ENCODE results near the gene METAP2. TPM values are rescaled to one million over a fixed set of nuclear protein-coding genes. Genes with fewer than 3 reads are reported as not detected.
A peak's percentile ranks its signal among the peaks of the same experiment; 100 is the strongest.

Gene METAP2
- total RNA-seq, 1 experiment from 2014 or later: 127 TPM

DNA sequence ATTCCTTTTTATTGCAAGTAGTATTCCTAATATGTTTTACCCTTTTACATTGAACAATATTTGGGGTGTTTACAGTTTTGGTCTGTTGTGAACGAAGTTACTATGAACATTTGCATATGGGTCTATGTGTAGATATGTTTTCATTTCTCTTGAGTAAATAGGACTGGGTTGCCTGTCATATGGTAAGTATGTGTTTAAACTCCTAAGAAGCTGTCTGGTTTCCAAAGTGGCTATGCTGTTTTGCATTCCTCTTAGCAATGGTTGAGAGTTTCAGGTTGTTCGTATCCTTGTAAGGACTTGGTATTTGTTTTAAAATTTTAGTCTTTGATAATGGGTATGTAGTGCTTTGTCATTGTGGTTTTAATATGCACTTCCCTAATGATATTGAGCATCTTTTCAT is 6.3 kb downstream of the METAP2 start:
- Histone ChIP-seq H3K36me3 (ENCODE audit: control insufficient read depth in 1 of 2, insufficient read depth in 2 of 2, low read length in 2 of 2) (peaks cover 22 to 41% of the 10 kb centered on the region in 2 experiments), H4K20me1 (ENCODE audit: insufficient read depth) (peaks cover 20% of the 10 kb centered on the region; the same call in 1 of the 2 replicates), H3K27me3 (ENCODE audit: insufficient read depth, low read length) (no peaks in the 10 kb centered on the region), H3K4me1 (ENCODE audit: control insufficient read depth in 1 of 2, insufficient read depth in 2 of 2, low read length in 2 of 2) (peaks cover 6 to 8% of the 10 kb centered on the region in 2 experiments), H3K9me3 (ENCODE audit: control insufficient read depth in 1 of 2, insufficient read depth in 1 of 2, low read depth in 1 of 2, low read length in 2 of 2) (no peaks in the 10 kb centered on the region), H3K4me3 (replicated peaks in 1 of 2; ENCODE audit: low read depth in 1 of 2, low read length in 2 of 2) (no peak overlapping the region), H3K27ac (ENCODE audit: low read depth, low read length) (no peak overlapping the region), H2AFZ (ENCODE audit: low read depth, low read length, poor library complexity, severe bottlenecking) (no peak overlapping the region), H3K9ac (ENCODE audit: low read length) (no peak overlapping the region), H3K9me2 (ENCODE audit: insufficient read depth) (no peaks in the 10 kb centered on the region), H3K79me2 (ENCODE audit: insufficient read depth, low read length) (peaks cover 100% of the 10 kb centered on the region), H3K4me2 (ENCODE audit: low read length) (no peak overlapping the region)
- intact Hi-C loops (cut with micrococcal nuclease): no loop called here
- ChIA-PET POLR2A (no interaction called here), RAD21 (ENCODE audit: low non-redundant PET in 1 of 2, low total read pairs in 2 of 2, uncharacterized antibody in 2 of 2, unreplicated experiment in 2 of 2) (no interaction called here), CTCF (no interaction called here)
- ATAC-seq (no peak), DNase-seq (ENCODE audit: low read depth, low spot score) (no peak)
- no peak for TF ChIP-seq CEBPB (IDR thresholded peaks at IDR 0.05; ENCODE audit: low read depth)
- BruUV-seq (replicated peaks): no TSS peak

DNA sequence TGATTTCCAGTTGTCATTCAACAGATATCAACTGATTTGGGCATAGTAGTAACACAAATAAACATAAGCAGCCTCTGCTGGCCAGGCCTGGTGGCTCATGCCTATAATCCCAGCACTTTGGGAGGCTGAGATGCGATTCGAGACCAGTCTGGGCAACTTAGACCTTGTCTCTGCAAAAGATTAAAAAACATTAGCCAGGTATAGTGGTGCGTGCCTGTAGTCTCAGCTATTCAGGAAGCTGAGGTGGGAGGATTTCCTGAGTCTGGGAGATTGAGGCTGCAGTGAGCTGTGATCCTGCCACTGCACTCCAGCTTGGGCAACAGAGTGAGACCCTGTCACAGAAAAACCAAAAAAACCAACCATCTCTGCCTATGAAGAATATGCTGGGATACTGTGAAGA is 7.1 kb downstream of the METAP2 start:
- ChIA-PET POLR2A (no interaction called here), RAD21 (ENCODE audit: low non-redundant PET in 1 of 2, low total read pairs in 2 of 2, uncharacterized antibody in 2 of 2, unreplicated experiment in 2 of 2) (no interaction called here), CTCF (no interaction called here)
- Histone ChIP-seq H3K9me2 (ENCODE audit: insufficient read depth) (no peaks in the 10 kb centered on the region), H3K4me3 (replicated peaks in 1 of 2; ENCODE audit: low read depth in 1 of 2, low read length in 2 of 2) (no peak overlapping the region), H3K9ac (ENCODE audit: low read length) (no peak overlapping the region), H3K27ac (ENCODE audit: low read depth, low read length) (no peak overlapping the region), H3K4me2 (ENCODE audit: low read length) (no peak overlapping the region), H3K27me3 (ENCODE audit: insufficient read depth, low read length) (no peaks in the 10 kb centered on the region), H3K4me1 (ENCODE audit: control insufficient read depth in 1 of 2, insufficient read depth in 2 of 2, low read length in 2 of 2) (no peaks in the 10 kb centered on the region), H3K79me2 (ENCODE audit: insufficient read depth, low read length) (peaks cover 100% of the 10 kb centered on the region), H3K9me3 (ENCODE audit: control insufficient read depth in 1 of 2, insufficient read depth in 1 of 2, low read depth in 1 of 2, low read length in 2 of 2) (no peaks in the 10 kb centered on the region), H4K20me1 (ENCODE audit: insufficient read depth) (peaks cover 20% of the 10 kb centered on the region; the same call in 1 of the 2 replicates), H2AFZ (ENCODE audit: low read depth, low read length, poor library complexity, severe bottlenecking) (no peak overlapping the region), H3K36me3 (ENCODE audit: control insufficient read depth in 1 of 2, insufficient read depth in 2 of 2, low read length in 2 of 2) (peaks cover 23 to 40% of the 10 kb centered on the region in 2 experiments)
- TF ChIP-seq ZFX (IDR thresholded peaks at IDR 0.05) (no peak), EZH2 (IDR thresholded peaks at IDR 0.05) (no peak), FOSL1 (IDR thresholded peaks at IDR 0.05; ENCODE audit: low read depth) (no peak), CTCF (IDR thresholded peaks at IDR 0.05 in 2 of 3, conservative IDR thresholded peaks at IDR 0.05 in 1 of 3; ENCODE audit: borderline replicate concordance in 1 of 3, insufficient read depth in 1 of 3, low read depth in 2 of 3, low read length in 2 of 3) (peak in 1 of 3 experiments; percentile 18; a peak in 1 of 6 replicates), EGR1 (IDR thresholded peaks at IDR 0.05; ENCODE audit: low read depth) (no peak)
- BruUV-seq (replicated peaks): no TSS peak
- DNase-seq (ENCODE audit: low read depth, low spot score) (no peak), ATAC-seq (no peak; the same call in 1 of the 2 replicates)
- intact Hi-C loops (cut with micrococcal nuclease): no loop called here

All from HCT116 (cell line).